ENCODE data around the gene DAAM1.

The DAAM1 gene

DNA sequence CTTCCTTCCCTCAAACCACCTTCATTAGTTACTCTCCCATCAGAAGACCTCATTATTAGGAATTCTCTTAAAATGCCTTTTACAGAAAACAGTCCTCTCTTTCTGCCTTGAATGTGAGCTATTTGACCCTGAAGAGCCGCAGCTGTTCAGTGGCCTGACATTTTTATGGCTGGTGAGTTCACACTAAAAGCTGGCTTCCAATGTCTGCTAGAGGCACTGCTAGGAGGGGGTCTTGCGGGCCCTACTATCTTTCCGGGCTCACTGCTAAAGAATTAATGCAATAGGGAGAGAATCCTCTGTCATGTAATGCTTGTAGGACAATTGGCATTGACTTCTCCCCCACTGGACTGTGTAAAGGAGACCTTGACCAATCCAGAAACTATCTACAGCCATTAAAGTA, 189.0 kb downstream of the DAAM1 start:
- Histone ChIP-seq H3K79me2 (ENCODE audit: low read length) (no peaks in the 10 kb centered on the region), H2AFZ (ENCODE audit: low read depth, low read length) (no peak overlapping the region), H3K4me2 (ENCODE audit: low read length) (no peak overlapping the region), H3K9ac (ENCODE audit: low read length) (no peak overlapping the region), H3K4me1 (ENCODE audit: low read length) (no peaks in the 10 kb centered on the region), H3K36me3 (replicated peaks; ENCODE audit: low read depth, low read length) (no peaks in the 10 kb centered on the region), H3K27ac (ENCODE audit: low read length) (no peak overlapping the region), H3K9me3 (ENCODE audit: insufficient read depth, low read length) (no peaks in the 10 kb centered on the region), H3K27me3 (ENCODE audit: low read depth, low read length) (peaks cover 7% of the 10 kb centered on the region; the same call in 1 of the 2 replicates), H3K4me3 (ENCODE audit: low read length) (no peak overlapping the region), H4K20me1 (ENCODE audit: insufficient read depth, low read length) (no peaks in the 10 kb centered on the region)
- TF ChIP-seq, protein P1, sequence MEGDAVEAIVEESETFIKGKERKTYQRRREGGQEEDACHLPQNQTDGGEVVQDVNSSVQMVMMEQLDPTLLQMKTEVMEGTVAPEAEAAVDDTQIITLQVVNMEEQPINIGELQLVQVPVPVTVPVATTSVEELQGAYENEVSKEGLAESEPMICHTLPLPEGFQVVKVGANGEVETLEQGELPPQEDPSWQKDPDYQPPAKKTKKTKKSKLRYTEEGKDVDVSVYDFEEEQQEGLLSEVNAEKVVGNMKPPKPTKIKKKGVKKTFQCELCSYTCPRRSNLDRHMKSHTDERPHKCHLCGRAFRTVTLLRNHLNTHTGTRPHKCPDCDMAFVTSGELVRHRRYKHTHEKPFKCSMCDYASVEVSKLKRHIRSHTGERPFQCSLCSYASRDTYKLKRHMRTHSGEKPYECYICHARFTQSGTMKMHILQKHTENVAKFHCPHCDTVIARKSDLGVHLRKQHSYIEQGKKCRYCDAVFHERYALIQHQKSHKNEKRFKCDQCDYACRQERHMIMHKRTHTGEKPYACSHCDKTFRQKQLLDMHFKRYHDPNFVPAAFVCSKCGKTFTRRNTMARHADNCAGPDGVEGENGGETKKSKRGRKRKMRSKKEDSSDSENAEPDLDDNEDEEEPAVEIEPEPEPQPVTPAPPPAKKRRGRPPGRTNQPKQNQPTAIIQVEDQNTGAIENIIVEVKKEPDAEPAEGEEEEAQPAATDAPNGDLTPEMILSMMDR (IDR thresholded peaks at IDR 0.05; ENCODE audit: low read depth, low read length) = no peak
- no peak for TF ChIP-seq EZH2phosphoT487 (IDR thresholded peaks at IDR 0.05; ENCODE audit: low read depth)

DNA sequence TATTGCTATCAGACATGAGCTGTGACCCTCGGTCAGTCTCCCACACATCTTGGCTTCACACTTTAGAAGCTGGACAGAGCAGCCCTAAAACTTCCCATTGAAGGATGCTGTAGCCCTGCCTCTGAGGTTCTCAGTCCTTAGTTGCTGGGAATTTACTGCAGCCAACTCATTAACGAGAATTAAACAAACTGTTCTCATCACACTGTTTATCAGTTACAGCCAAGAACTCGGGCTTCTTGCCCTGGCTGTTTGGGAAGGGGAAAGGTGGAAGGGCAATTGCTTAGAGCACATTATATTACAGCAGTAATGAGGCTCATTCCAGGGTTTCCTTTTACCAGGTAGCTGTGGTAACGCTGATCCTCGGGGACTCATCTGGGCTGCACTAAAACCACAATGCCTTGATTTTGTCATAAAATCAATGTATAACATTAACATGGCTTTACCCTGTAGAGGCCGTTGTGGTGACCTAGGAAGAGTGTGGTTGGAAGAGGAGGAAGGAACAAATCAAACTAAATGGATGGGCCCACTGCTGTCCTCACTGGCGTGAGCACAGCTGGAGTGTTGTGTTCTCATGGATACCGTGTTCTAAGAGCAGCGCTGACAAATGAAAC, 189.6 kb downstream of the DAAM1 start:
- H3K27ac ChIP-seq (ENCODE audit: low read length) = no peak overlapping the region
- H3K79me2 ChIP-seq (ENCODE audit: low read length) = no peaks in the 10 kb centered on the region
- H3K36me3 ChIP-seq (replicated peaks; ENCODE audit: low read depth, low read length) = no peaks in the 10 kb centered on the region
- H3K27me3 ChIP-seq (ENCODE audit: low read depth, low read length) = peaks cover 7% of the 10 kb centered on the region; the same call in 1 of the 2 replicates
- no peak overlapping the region for H3K4me3 ChIP-seq (ENCODE audit: low read length)
- no peaks in the 10 kb centered on the region for H4K20me1 ChIP-seq (ENCODE audit: insufficient read depth, low read length)
- H3K9me3 ChIP-seq (ENCODE audit: insufficient read depth, low read length) = no peaks in the 10 kb centered on the region
- no peak overlapping the region for H3K9ac ChIP-seq (ENCODE audit: low read length)
- TF ChIP-seq, protein P1 (IDR thresholded peaks at IDR 0.05; ENCODE audit: low read depth, low read length) = no peak
- no peak for TF ChIP-seq EZH2phosphoT487 (IDR thresholded peaks at IDR 0.05; ENCODE audit: low read depth)
- H3K4me1 ChIP-seq (ENCODE audit: low read length) = no peaks in the 10 kb centered on the region
- H3K4me2 ChIP-seq (ENCODE audit: low read length) = no peak overlapping the region
- no peak overlapping the region for H2AFZ ChIP-seq (ENCODE audit: low read depth, low read length)

DNA sequence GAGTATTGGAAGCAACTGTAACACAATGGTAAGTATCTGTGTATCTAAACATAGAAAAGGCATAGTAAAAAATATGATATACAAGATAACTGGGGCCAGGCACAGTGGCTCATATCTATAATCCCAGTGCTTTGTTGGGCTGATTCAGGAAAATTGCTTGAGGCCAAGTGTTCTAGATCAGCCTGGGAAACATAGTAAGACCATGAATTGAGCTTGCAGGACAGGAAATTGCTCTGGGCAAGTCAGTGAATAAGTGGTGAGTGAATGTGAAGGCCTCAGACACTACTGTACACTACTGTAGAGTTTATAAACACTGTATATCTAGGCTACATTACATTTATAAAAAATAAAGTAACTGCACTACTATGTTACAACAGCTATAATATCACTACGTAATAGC, 201.5 kb downstream of the DAAM1 start:
- Histone ChIP-seq H3K9ac (ENCODE audit: low read length) (no peak overlapping the region), H3K27me3 (ENCODE audit: low read depth, low read length) (no peaks in the 10 kb centered on the region), H3K4me2 (ENCODE audit: low read length) (no peak overlapping the region), H3K27ac (ENCODE audit: low read length) (no peak overlapping the region), H4K20me1 (ENCODE audit: insufficient read depth, low read length) (no peaks in the 10 kb centered on the region), H3K9me3 (ENCODE audit: insufficient read depth, low read length) (no peaks in the 10 kb centered on the region), H3K79me2 (ENCODE audit: low read length) (no peaks in the 10 kb centered on the region), H3K4me3 (ENCODE audit: low read length) (no peak overlapping the region), H3K4me1 (ENCODE audit: low read length) (no peaks in the 10 kb centered on the region), H3K36me3 (replicated peaks; ENCODE audit: low read depth, low read length) (no peaks in the 10 kb centered on the region), H2AFZ (ENCODE audit: low read depth, low read length) (no peak overlapping the region)
- TF ChIP-seq EZH2phosphoT487 (IDR thresholded peaks at IDR 0.05; ENCODE audit: low read depth) = no peak
- TF ChIP-seq, protein P1 (IDR thresholded peaks at IDR 0.05; ENCODE audit: low read depth, low read length) = no peak

DNA sequence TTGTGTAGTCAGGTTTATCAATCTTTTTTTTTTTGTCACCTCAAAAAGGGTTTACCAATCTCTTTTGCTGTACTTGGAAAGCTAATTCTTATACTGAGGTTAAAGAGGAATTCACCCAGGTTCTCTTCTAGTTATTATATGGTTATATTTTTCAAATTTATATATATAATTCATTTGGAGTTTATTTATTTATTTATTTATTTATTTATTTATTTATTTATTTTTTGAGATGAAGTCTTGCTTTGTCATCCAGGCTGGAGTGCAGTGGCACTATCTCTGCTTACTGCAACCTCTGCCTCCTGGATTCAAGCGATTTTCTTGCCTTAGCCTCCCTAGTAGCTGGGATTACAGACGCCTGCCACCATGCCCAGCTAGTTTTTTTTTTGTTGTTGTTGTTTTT, 202.9 kb downstream of the DAAM1 start:
- Histone ChIP-seq H3K79me2 (ENCODE audit: low read length) (no peaks in the 10 kb centered on the region), H3K4me1 (ENCODE audit: low read length) (no peaks in the 10 kb centered on the region), H3K4me3 (ENCODE audit: low read length) (no peak overlapping the region), H4K20me1 (ENCODE audit: insufficient read depth, low read length) (no peaks in the 10 kb centered on the region), H2AFZ (ENCODE audit: low read depth, low read length) (no peak overlapping the region), H3K36me3 (replicated peaks; ENCODE audit: low read depth, low read length) (no peaks in the 10 kb centered on the region), H3K27me3 (ENCODE audit: low read depth, low read length) (no peaks in the 10 kb centered on the region), H3K9ac (ENCODE audit: low read length) (no peak overlapping the region), H3K9me3 (ENCODE audit: insufficient read depth, low read length) (no peaks in the 10 kb centered on the region), H3K4me2 (ENCODE audit: low read length) (no peak overlapping the region), H3K27ac (ENCODE audit: low read length) (no peak overlapping the region)
- TF ChIP-seq, protein P1 (IDR thresholded peaks at IDR 0.05; ENCODE audit: low read depth, low read length) = no peak
- TF ChIP-seq EZH2phosphoT487 (IDR thresholded peaks at IDR 0.05; ENCODE audit: low read depth) = no peak
